SK-N-SH treated with all-trans-retinoic acid at 6 μM for 48 hours (cell line): ENCODE measurements around the gene ADAM11.

ENCODE experiments used
- ATAC-seq: fragments of 200-7000 bp; cut with Tn5 transposase; 3 replicates; pipeline ENCODE4 v1.9.1; 2020; ENCODE audit warnings: mild to moderate bottlenecking, moderate library complexity
- ARNTL ChIP-seq: fragments of 450-650 bp; formaldehyde crosslinking; IDR thresholded peaks from 2 replicates; pipeline ENCODE4 v1.5.0; 2020; ENCODE audit warnings: low read depth, mild to moderate bottlenecking, moderate library complexity, borderline replicate concordance
- BACH2 ChIP-seq: fragments of 250-450 bp; sonication (Bioruptor Pico); IDR thresholded peaks from 2 replicates; pipeline ENCODE4 v1.9.0; 2021; ENCODE audit warnings: mild to moderate bottlenecking, borderline replicate concordance
- CREB5 ChIP-seq: fragments of 250-450 bp; sonication (Bioruptor Pico); IDR thresholded peaks from 2 replicates; pipeline ENCODE4 v1.5.1; 2020; ENCODE audit warnings: low read depth, mild to moderate bottlenecking, moderate library complexity
- CSDC2 ChIP-seq: fragments of 250-450 bp; sonication (Bioruptor Pico); IDR thresholded peaks from 2 replicates; pipeline ENCODE4 v1.5.0; 2020; ENCODE audit warnings: mild to moderate bottlenecking, moderate library complexity
- CSRNP3 ChIP-seq: fragments of 250-450 bp; sonication (Bioruptor Pico); IDR thresholded peaks from 2 replicates; pipeline ENCODE4 v1.5.1; 2021; ENCODE audit warnings: mild to moderate bottlenecking, moderate library complexity
- ESRRG ChIP-seq: fragments of 250-450 bp; sonication (Bioruptor Pico); IDR thresholded peaks from 2 replicates; pipeline ENCODE4 v1.6.1; 2021; ENCODE audit warnings: mild to moderate bottlenecking
- GLIS3 ChIP-seq: fragments of 250-450 bp; sonication (Bioruptor Pico); IDR thresholded peaks from 2 replicates; pipeline ENCODE4 v1.5.0; 2020; ENCODE audit warnings: mild to moderate bottlenecking, moderate library complexity
- ISL1 ChIP-seq: fragments of 250-450 bp; sonication (Bioruptor Pico); IDR thresholded peaks from 2 replicates; pipeline ENCODE4 v2.1.2; 2022; ENCODE audit warnings: mild to moderate bottlenecking, moderate library complexity
- OSR1 ChIP-seq: fragments of 250-450 bp; sonication (Bioruptor Pico); IDR thresholded peaks from 2 replicates; pipeline ENCODE4 v1.8.0; 2022; ENCODE audit warnings: moderate library complexity, mild to moderate bottlenecking, inconsistent platforms
- PATZ1 ChIP-seq: fragments of 250-450 bp; sonication (Bioruptor Pico); IDR thresholded peaks from 2 replicates; pipeline ENCODE4 v1.8.0; 2020; ENCODE audit warnings: mild to moderate bottlenecking, moderate library complexity, borderline replicate concordance
- POU6F1 ChIP-seq: fragments of 250-450 bp; sonication (Bioruptor Pico); IDR thresholded peaks from 2 replicates; pipeline ENCODE4 v1.8.0; 2021; ENCODE audit warnings: low read depth, mild to moderate bottlenecking, moderate library complexity, borderline replicate concordance
- PPARA ChIP-seq: fragments of 250-450 bp; sonication (Bioruptor Pico); IDR thresholded peaks from 2 replicates; pipeline ENCODE4 v1.5.0; 2020; ENCODE audit warnings: mild to moderate bottlenecking, borderline replicate concordance
- RARB ChIP-seq: fragments of 250-450 bp; sonication (Bioruptor Pico); IDR thresholded peaks from 2 replicates; pipeline ENCODE4 v1.8.0; 2021; ENCODE audit warnings: mild to moderate bottlenecking, moderate library complexity
- TCF4 ChIP-seq: fragments of 250-450 bp; sonication (Bioruptor Pico); IDR thresholded peaks from 2 replicates; pipeline ENCODE4 v1.8.0; 2021; ENCODE audit warnings: mild to moderate bottlenecking, moderate library complexity, borderline replicate concordance
- TOX ChIP-seq: fragments of 250-450 bp; sonication (Bioruptor Pico); IDR thresholded peaks from 2 replicates; pipeline ENCODE4 v1.8.0; 2021; ENCODE audit warnings: mild to moderate bottlenecking, moderate library complexity, borderline replicate concordance
- TSHZ2 ChIP-seq: fragments of 250-450 bp; sonication (Bioruptor Pico); IDR thresholded peaks from 2 replicates; pipeline ENCODE4 v1.5.0; 2020; ENCODE audit warnings: mild to moderate bottlenecking, moderate library complexity
- ZFP3 ChIP-seq: fragments of 250-450 bp; sonication (Bioruptor Pico); IDR thresholded peaks from 2 replicates; pipeline ENCODE4 v1.5.0; 2020; ENCODE audit warnings: mild to moderate bottlenecking, moderate library complexity
- ZFP30 ChIP-seq: fragments of 450-650 bp; formaldehyde crosslinking; IDR thresholded peaks from 2 replicates; pipeline ENCODE4 v1.5.0; 2022; ENCODE audit warnings: mild to moderate bottlenecking, moderate library complexity
- ZNF565 ChIP-seq: fragments of 450-650 bp; formaldehyde crosslinking; conservative IDR thresholded peaks from 2 replicates; pipeline ENCODE4 v1.5.0; 2020; ENCODE audit warnings: low read depth, mild to moderate bottlenecking, moderate library complexity
- ZNF8 ChIP-seq: fragments of 450-650 bp; formaldehyde crosslinking; IDR thresholded peaks from 2 replicates; pipeline ENCODE4 v1.5.0; 2020; ENCODE audit warnings: mild to moderate bottlenecking, moderate library complexity

ADAM11 gene

DNA sequence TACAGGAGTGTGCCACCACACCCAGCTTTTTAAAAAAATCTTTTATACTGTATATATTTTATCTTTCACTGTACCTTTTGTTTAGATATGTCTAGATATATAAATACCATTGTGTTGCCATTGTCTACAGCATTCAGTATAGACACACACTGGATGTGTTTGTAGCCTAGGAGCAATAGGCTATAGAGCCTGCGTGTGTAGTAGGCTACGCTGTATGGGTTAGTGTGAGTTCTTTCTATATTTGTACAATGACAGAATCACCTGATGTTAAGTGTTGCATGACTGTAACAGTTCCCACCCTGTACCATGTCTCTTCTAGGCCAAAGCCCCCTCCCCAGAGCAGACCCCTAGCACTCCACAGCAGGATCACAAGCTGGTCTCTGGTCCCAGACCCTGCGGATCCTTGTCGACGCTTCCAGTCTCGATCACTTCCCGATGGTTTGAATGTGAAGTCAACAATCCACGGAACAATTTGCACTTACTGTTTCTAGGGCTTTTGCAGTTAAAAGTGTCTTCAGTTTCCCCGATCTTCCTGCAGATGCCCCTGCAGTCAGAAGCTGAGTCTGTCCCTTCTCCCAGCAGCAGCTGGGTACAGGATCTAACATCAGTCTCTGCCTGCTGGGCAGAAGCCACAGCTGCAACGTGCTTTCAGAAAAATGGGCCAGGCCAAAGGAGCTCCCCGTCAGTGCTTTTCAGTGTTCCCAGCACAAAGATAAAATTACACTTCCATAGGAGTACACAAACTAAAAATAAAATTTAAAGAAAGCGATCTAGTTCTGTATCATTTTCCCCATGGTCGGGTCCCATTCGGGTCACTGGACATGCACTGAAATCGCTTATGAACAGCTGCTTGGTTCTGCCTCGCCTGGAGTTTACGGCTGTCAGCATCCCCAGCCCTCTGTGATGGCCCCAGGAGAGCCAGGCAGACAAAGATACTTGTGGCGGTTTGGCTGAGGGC, 35.4 kb downstream of the ADAM11 start:
- TF ChIP-seq POU6F1 (CRISPR knock-in tag), result no peak
- TF ChIP-seq ZNF565 (CRISPR knock-in tag), result no peak
- TF ChIP-seq BACH2 (CRISPR knock-in tag), result no peak
- no peak for TF ChIP-seq GLIS3 (CRISPR knock-in tag)

GRCh38 chr17:44794851-44795413, 36.1 kb downstream of the ADAM11 start:
- TF ChIP-seq ESRRG (CRISPR knock-in tag), result no peak
- no peak for TF ChIP-seq GLIS3 (CRISPR knock-in tag)
- TF ChIP-seq PPARA (CRISPR knock-in tag), result no peak
- TF ChIP-seq POU6F1 (CRISPR knock-in tag), result no peak
- no peak for TF ChIP-seq ZFP3
- TF ChIP-seq TSHZ2 (CRISPR knock-in tag), result no peak
- TF ChIP-seq CSDC2 (CRISPR knock-in tag), result no peak
- TF ChIP-seq CREB5 (CRISPR knock-in tag), result no peak
- TF ChIP-seq CSRNP3, result no peak
- TF ChIP-seq ISL1 (CRISPR knock-in tag), result no peak
- no peak for TF ChIP-seq TOX (CRISPR knock-in tag)
- TF ChIP-seq ZNF8, result no peak
- TF ChIP-seq ARNTL (CRISPR knock-in tag), result no peak
- no peak for TF ChIP-seq PATZ1 (CRISPR knock-in tag)
- no peak for TF ChIP-seq ZFP30 (CRISPR knock-in tag)
- TF ChIP-seq RARB, result no peak
- no peak for TF ChIP-seq TCF4
- TF ChIP-seq OSR1 (CRISPR knock-in tag), result no peak
- ATAC-seq, result peak; percentile 70

More for the DNA sequence above, 35.4 kb downstream of the ADAM11 start:
- no peak; the same call in 2 of the 3 replicates for ATAC-seq
